SU-DHL-6 (cell line): ENCODE data around the gene ARMH3.

Experiments
- CTCF ChIP-seq: fragments of 200-600 bp; sonication (generic); IDR thresholded peaks from one replicate; pipeline ENCODE4 v1.5.1; 2017; ENCODE audit warnings: antibody characterized with exemption, mild to moderate bottlenecking, low read length, moderate library complexity; ENCODE audit not compliant: insufficient read depth, poor library complexity, severe bottlenecking
- EZH2phosphoT487 ChIP-seq: fragments of 200-600 bp; sonication (generic), shearing (Covaris generic); conservative IDR thresholded peaks from 2 replicates; pipeline ENCODE4 v1.6.1; 2018; ENCODE audit warnings: mild to moderate bottlenecking, antibody characterized with exemption, low read length, moderate library complexity, mixed read lengths

- no peak for TF ChIP-seq CTCF
- TF ChIP-seq EZH2phosphoT487: no peak
Measured at GRCh38 chr10:101848894-101849351, 207.1 kb downstream of the ARMH3 start.
